ENCODE data around the gene MYO3B. TPM values are rescaled to one million over a fixed set of nuclear protein-coding genes. Genes with fewer than 3 reads are reported as not detected.

MYO3B gene
- total and polyA plus RNA-seq, 2 of the 8 experiments (the other 6 are each of a cell fraction or from before 2014, with no cell fraction given), result 0.17 to 0.19 TPM

- ChIA-PET CTCF (ENCODE audit: partially characterized antibody) (no interaction called here), POLR2A (ENCODE audit: partially characterized antibody) (no interaction called here)
- 90% methylated on average over 3 of the region's 3 CpGs; no CpG with 5 or more reads in 1 of the 2 experiments for WGBS, 2 experiments (ENCODE audit: extremely low coverage in 1 of 2, insufficient coverage in 1 of 2, insufficient read length in 1 of 2, insufficient replicate concordance in 2 of 2, low coverage in 1 of 2, low lambda C conversion rate in 2 of 2, missing lambda C conversion rate in 1 of 2)
- H3K4me2 ChIP-seq (ENCODE audit: insufficient read depth in 1 of 2, low read depth in 2 of 2, low read length in 2 of 2), result no peak overlapping the region
- H3K79me1 ChIP-seq (ENCODE audit: low read depth, low read length), result no peaks in the 10 kb centered on the region
- H2BK20ac ChIP-seq (ENCODE audit: low read length), result no peak overlapping the region
- H3K18ac ChIP-seq (ENCODE audit: extremely low read depth, low read length), result no peak overlapping the region
- H3K23me2 ChIP-seq (ENCODE audit: low read depth, low read length), result no peaks in the 10 kb centered on the region
- no peak overlapping the region for H4K91ac ChIP-seq (replicated peaks; ENCODE audit: insufficient read length, low read length)
- H3K27ac ChIP-seq (ENCODE audit: low read depth, low read length), result no peak overlapping the region
- no peak overlapping the region for H3K14ac ChIP-seq (ENCODE audit: insufficient read length)
- no peaks in the 10 kb centered on the region for H3K36me3 ChIP-seq (ENCODE audit: control insufficient read depth in 2 of 4, insufficient read depth in 4 of 4, low read length in 3 of 4)
- TF ChIP-seq ASH2L (IDR thresholded peaks at IDR 0.05; ENCODE audit: low read length), result no peak
- TF ChIP-seq BACH1 (IDR thresholded peaks at IDR 0.05; ENCODE audit: low read length), result no peak
- no peak for TF ChIP-seq SP1 (IDR thresholded peaks at IDR 0.05; ENCODE audit: low read depth, low read length)
- TF ChIP-seq PHF8 (conservative IDR thresholded peaks at IDR 0.05; ENCODE audit: low read depth, low read length), result no peak
- no peak for TF ChIP-seq CTBP2 (IDR thresholded peaks at IDR 0.05; ENCODE audit: borderline replicate concordance, insufficient read depth, insufficient read length, low read length)
- no peak for TF ChIP-seq EZH2 (IDR thresholded peaks at IDR 0.05; ENCODE audit: low read depth, low read length, severe bottlenecking)
- TF ChIP-seq EP300 (IDR thresholded peaks at IDR 0.05; ENCODE audit: borderline replicate concordance in 1 of 2, low read depth in 2 of 2, low read length in 2 of 2), result no peak
- no peak for TF ChIP-seq YY1 (IDR thresholded peaks at IDR 0.05; ENCODE audit: low read depth, low read length)
- TF ChIP-seq CEBPB (IDR thresholded peaks at IDR 0.05; ENCODE audit: low read depth, low read length), result no peak
- no peaks in the 10 kb centered on the region for H3K4me1 ChIP-seq (replicated peaks in 1 of 4; ENCODE audit: control insufficient read depth in 3 of 4, insufficient read depth in 4 of 4, low read length in 3 of 4)
- H3K23ac ChIP-seq (ENCODE audit: insufficient read length), result no peak overlapping the region
- H3K79me2 ChIP-seq (ENCODE audit: control insufficient read depth in 1 of 2, insufficient read depth in 2 of 2, low read length in 2 of 2), result no peaks in the 10 kb centered on the region
- 0 out of 4 replicates have a peak, but pooled peaks cover 0 to 2% of the 10 kb centered on the region in 2 experiments for H3K9me3 ChIP-seq (ENCODE audit: insufficient read depth in 2 of 2, low read depth in 1 of 2, low read length in 1 of 2)
- H3K27me3 ChIP-seq (replicated peaks in 1 of 4; ENCODE audit: control insufficient read depth in 3 of 4, extremely low read depth in 1 of 4, insufficient read depth in 3 of 4, low read length in 3 of 4), result no peaks in the 10 kb centered on the region
- H3K9ac ChIP-seq (replicated peaks in 1 of 4; ENCODE audit: extremely low read depth in 1 of 4, low read depth in 3 of 4, low read length in 3 of 4), result no peak overlapping the region
- no peak overlapping the region for H2AK5ac ChIP-seq (ENCODE audit: low read depth, low read length)
- no peak overlapping the region for H2BK12ac ChIP-seq (ENCODE audit: low read depth, low read length)
- FAIRE-seq (no peak), DNase-seq (ENCODE audit: low read depth in 1 of 2, low spot score in 2 of 2) (no peak)
- H4K5ac ChIP-seq (ENCODE audit: insufficient read length, low read depth, low read length), result no peak overlapping the region
- no peak overlapping the region for H4K8ac ChIP-seq (ENCODE audit: extremely low read depth, insufficient read depth, low read length)
- no peak overlapping the region for H2BK120ac ChIP-seq (replicated peaks; ENCODE audit: low read depth, low read length)
- H3K56ac ChIP-seq (replicated peaks; ENCODE audit: insufficient read length, low read depth, low read length), result no peak overlapping the region
- no peak overlapping the region for H3K4ac ChIP-seq (replicated peaks; ENCODE audit: insufficient read length, low read depth, low read length)
- no peak overlapping the region for H2BK15ac ChIP-seq (ENCODE audit: low read length)
- no peak overlapping the region for H2AFZ ChIP-seq (ENCODE audit: low read length)
- H3K4me3 ChIP-seq (ENCODE audit: extremely low read depth in 1 of 4, insufficient read depth in 2 of 4, low read depth in 3 of 4, low read length in 4 of 4), result no peak overlapping the region
- no peaks in the 10 kb centered on the region for H4K20me1 ChIP-seq (replicated peaks in 1 of 2; ENCODE audit: control insufficient read depth in 1 of 2, insufficient read depth in 2 of 2, low read length in 2 of 2)
- H2BK5ac ChIP-seq (ENCODE audit: low read depth, low read length), result no peak overlapping the region
These were observed 366.9 kb downstream of the MYO3B start for GRCh38 chr2:170544817-170545216.
